Stimulated activated CD8-positive, alpha-beta memory T cell treated with anti-CD3 and anti-CD28 coated beads, Interleukin-2, amount 100 ng/mL, for 1 hour (primary cell): Measurements from ENCODE around the gene CACNG4.
"Not testable (repeated sequence)": the region's sequence is repeated elsewhere in the genome, so short reads cannot be mapped to it uniquely, and the experiment has no call there.

Experiments used
- DNase-seq, 2 donors: peaks; one replicate each; pipeline ENCODE4 v3.0.0-alpha.2; 2020; ENCODE audit warnings: low read depth in 2 of 2

The CACNG4 gene

GRCh38 chr17:67018471-67019434, 54.2 kb downstream of the CACNG4 start:
- no peak for DNase-seq

GRCh38 chr17:67019809-67020208, 55.3 kb downstream of the CACNG4 start:
- no peak for DNase-seq

DNA sequence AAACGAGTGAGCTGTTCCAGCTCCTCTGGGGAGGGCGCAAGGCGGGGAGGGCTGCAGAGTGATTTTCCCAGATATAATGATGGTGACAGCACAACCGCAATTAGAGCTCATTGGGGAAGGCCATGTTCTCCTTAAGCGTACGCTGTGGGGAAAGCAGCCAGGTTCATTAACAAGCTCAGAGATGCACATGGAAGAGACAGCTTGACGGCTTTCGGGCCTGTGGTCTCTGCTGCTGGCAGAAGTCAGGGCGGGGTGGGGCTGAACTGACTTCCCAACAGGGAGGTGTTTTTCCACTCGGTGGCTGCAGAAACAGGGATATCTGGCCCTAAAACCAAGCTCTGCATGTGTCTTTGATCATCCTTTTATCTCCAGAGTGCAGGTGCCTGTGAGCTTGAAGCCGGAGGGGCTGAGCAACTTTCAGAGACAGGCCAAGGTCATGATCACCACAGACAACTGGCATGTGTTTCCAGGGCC, 55.8 kb downstream of the CACNG4 start:
- no peak for DNase-seq

GRCh38 chr17:67021196-67021595, 56.7 kb downstream of the CACNG4 start:
- DNase-seq, result no peak

GRCh38 chr17:67021743-67022450, 57.4 kb downstream of the CACNG4 start:
- no peak for DNase-seq

DNA sequence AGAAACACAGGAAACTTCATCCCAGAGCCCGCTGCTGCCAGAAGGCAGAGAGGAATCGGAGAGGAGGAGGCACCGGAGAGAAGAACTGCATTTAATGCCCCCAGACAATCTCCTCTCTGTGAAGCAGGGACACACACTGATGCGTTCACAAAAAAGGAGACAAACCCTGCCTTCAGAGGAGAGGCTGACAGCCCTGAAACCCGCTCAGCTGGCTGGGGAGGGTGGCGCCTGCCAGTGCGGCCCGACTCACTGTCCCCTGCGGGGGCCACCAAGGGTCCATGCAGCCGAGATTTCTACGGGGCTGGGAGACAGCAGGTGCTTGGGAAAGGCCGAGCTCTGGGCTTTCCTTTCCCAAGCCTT, 57.9 kb downstream of the CACNG4 start:
- DNase-seq, result no peak

DNA sequence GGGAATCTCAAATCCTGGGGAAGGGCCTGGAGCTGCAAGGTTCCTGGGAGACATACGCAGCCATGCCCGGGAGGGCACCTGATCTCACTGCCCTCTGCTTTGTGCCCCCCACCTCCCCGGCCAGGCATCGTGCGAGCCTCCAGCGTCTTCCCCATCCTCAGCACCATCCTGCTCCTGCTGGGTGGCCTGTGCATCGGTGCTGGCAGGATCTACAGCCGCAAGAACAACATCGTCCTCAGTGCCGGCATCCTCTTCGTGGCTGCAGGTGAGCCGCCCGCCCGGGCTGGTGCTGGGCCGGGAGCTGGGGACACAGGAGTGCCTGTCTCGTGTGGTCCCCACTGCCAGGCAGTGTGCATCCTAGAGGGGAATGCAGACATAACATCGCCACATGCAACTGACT, 60.2 kb downstream of the CACNG4 start:
- DNase-seq, result no peak

- DNase-seq, result no peak
Observed at GRCh38 chr17:67025216-67025792, 60.8 kb downstream of the CACNG4 start.

GRCh38 chr17:67026341-67026740, 61.8 kb downstream of the CACNG4 start:
- DNase-seq, result no peak

- DNase-seq, result no peak
Observed at GRCh38 chr17:67027031-67027628, 62.6 kb downstream of the CACNG4 start.

GRCh38 chr17:67030641-67031040, 66.1 kb downstream of the CACNG4 start:
- no peak for DNase-seq

- no peak for DNase-seq
Observed at GRCh38 chr17:67032382-67032781, 67.9 kb downstream of the CACNG4 start.

DNA sequence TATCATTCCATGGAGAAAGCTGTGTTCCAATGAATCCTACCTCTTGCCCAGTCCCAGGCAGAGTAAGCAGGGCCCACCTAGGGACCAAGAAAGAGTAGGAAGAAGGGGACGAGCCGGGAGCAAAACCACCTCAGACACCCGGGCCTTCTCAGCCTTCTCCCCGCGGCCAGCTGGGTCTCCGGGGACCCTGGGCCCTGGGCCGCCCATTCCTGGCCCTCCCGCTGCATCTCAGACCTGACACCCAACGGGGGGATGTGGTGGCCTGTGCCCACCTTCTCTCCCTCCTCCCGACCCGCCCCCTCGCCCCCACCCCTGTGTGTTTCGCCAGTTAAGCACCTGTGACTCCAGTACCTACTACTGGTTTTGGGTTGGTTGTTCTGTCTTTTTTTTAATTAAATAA, 68.5 kb downstream of the CACNG4 start:
- DNase-seq, result no peak

GRCh38 chr17:67033613-67034012, 69.1 kb downstream of the CACNG4 start:
- DNase-seq, result no peak

- DNase-seq, result no peak
Observed at GRCh38 chr17:67035131-67036083, 70.9 kb downstream of the CACNG4 start.

DNA sequence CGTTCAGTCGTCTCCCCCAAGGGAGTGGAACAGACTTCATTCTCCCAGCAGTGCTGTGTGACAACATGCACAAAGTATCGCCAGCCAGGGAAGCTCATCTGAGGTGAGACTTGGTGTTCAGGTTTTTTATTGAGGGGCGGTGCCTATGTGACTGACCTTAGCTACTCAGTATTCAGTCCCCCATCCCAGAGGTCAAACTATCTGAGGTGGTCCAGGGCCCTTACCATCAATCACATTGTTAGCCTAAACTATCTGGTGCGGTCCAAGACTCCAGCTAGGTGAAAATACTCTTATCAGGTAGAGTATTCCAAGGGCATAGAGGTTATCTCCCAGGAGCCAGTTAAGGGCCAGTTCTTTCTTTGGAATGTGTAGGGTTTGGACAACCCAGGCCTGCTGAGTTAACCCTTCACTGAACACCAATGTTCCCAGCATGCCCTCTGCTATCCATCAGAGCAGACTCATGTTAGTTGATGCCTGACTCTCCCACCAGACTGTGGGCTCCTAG, 74.4 kb downstream of the CACNG4 start:
- DNase-seq, result no peak

GRCh38 chr17:67040652-67041051, 76.1 kb downstream of the CACNG4 start:
- no peak for DNase-seq

DNA sequence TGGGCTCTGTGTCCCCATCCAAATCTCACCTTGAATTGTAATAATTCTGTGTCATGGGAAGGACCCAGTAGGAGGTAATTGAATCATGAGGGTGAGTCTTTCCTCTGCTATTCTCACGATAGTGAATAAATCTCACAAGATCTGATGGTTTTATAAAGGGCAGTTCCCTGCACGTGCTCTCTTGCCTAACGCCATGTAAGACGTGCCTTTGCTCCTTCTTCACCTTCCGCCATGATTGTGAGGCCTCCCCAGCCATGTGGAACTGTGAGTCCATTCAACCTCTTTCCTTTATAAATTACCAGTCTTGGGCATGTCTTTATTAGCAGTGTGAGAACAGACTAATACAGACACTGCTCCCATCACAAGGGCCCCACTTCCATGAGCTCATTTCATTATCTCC, 76.6 kb downstream of the CACNG4 start:
- not testable (repeated sequence) for DNase-seq

DNA sequence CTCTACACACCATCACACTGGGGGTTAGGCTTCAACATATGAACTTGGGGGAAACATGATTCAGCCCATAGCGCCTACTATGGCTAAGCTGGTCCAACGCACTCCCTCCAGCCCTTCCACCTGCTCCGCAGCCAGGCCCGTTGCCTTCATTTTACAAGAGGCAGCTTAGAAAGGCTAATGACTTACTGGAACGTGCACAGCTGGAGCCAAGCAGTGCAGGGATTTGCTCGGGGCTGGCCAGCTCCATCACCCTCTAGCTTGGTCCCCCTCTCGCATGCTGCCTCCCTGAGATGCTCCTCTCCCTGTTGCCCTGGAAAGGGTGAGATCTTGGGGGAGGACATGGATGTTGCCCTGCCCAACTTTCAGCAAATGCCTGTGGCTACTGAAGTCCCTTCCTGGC, 77.0 kb downstream of the CACNG4 start:
- DNase-seq, result no peak

GRCh38 chr17:67041941-67042899, 77.7 kb downstream of the CACNG4 start:
- no peak for DNase-seq
